SKM-1 treated with dmso at 0.1 percent for 144 hours (cell line): ENCODE results near the gene FSCN2.
A peak's percentile ranks its signal among the peaks of the same experiment; 100 is the strongest.
"Not testable (repeated sequence)": the region's sequence is repeated elsewhere in the genome, so short reads cannot be mapped to it uniquely, and the experiment has no call there.

ENCODE experiments used
- DNase-seq: peaks from one replicate; lab custom pipeline; 2025; ENCODE audit not compliant: unreplicated experiment; lab: John Stamatoyannopoulos, UW

The FSCN2 gene

GRCh38 chr17:81524039-81524864, 3.9 kb upstream of the FSCN2 start:
- DNase-seq, result no peak

GRCh38 chr17:81524865-81525159, 3.4 kb upstream of the FSCN2 start:
- no peak for DNase-seq

GRCh38 chr17:81526662-81527571, 1.3 kb upstream of the FSCN2 start:
- DNase-seq, result no peak

- no peak for DNase-seq
Observed at GRCh38 chr17:81528384-81528650, 140 bp downstream of the FSCN2 start.

- no peak for DNase-seq
Observed at GRCh38 chr17:81528651-81529436, 667 bp downstream of the FSCN2 start.

- no peak for DNase-seq
Observed at GRCh38 chr17:81529437-81529803, 1.2 kb downstream of the FSCN2 start.

- DNase-seq, result not testable (repeated sequence)
Observed at GRCh38 chr17:81531013-81531412, 2.8 kb downstream of the FSCN2 start.

GRCh38 chr17:81531998-81532404, 3.8 kb downstream of the FSCN2 start:
- not testable (repeated sequence) for DNase-seq

GRCh38 chr17:81532490-81533287, 4.5 kb downstream of the FSCN2 start:
- no peak for DNase-seq

GRCh38 chr17:81533339-81534141, 5.4 kb downstream of the FSCN2 start:
- DNase-seq, result no peak

- peak; percentile 14 for DNase-seq
Observed at GRCh38 chr17:81534157-81535006, 6.2 kb downstream of the FSCN2 start.

GRCh38 chr17:81535007-81535328, 6.8 kb downstream of the FSCN2 start:
- DNase-seq, result no peak

GRCh38 chr17:81535480-81536298, 7.5 kb downstream of the FSCN2 start:
- DNase-seq, result no peak

GRCh38 chr17:81536299-81537290, 8.4 kb downstream of the FSCN2 start:
- no peak for DNase-seq

- no peak for DNase-seq
Observed at GRCh38 chr17:81537343-81537855, 9.2 kb downstream of the FSCN2 start.

- no peak for DNase-seq
Observed at GRCh38 chr17:81537856-81538555, 9.8 kb downstream of the FSCN2 start.
